GM19324 (cell line): Measurements from ENCODE around the gene CHMP5.

Experiments
- ATAC-seq: cut with Tn5 transposase; IDR thresholded peaks from one replicate; pipeline ENCODE4 v1.9.1; 2021; ENCODE audit warnings: mild to moderate bottlenecking, moderate library complexity; ENCODE audit not compliant: unreplicated experiment, low FRiP score

Gene CHMP5

GRCh38 chr9:33273266-33273971 is 8.6 kb downstream of the CHMP5 start:
- no peak for ATAC-seq

- ATAC-seq, result no peak
These were observed 9.1 kb downstream of the CHMP5 start for GRCh38 chr9:33273972-33274328.

- ATAC-seq, result no peak
These were observed 12.6 kb downstream of the CHMP5 start for GRCh38 chr9:33277484-33277883.

GRCh38 chr9:33285502-33285901 is 20.7 kb downstream of the CHMP5 start:
- ATAC-seq, result no peak

- ATAC-seq, result no peak
These were observed 22.2 kb downstream of the CHMP5 start for GRCh38 chr9:33287087-33287490.

GRCh38 chr9:33288235-33288634 is 23.4 kb downstream of the CHMP5 start:
- no peak for ATAC-seq

GRCh38 chr9:33288828-33289483 is 24.1 kb downstream of the CHMP5 start:
- ATAC-seq, result no peak

GRCh38 chr9:33289496-33289895 is 24.6 kb downstream of the CHMP5 start:
- ATAC-seq, result no peak

- ATAC-seq, result no peak
These were observed 25.0 kb downstream of the CHMP5 start for GRCh38 chr9:33289936-33290246.

- ATAC-seq, result peak; percentile 95
These were observed 25.6 kb downstream of the CHMP5 start, which contains the start of gene NFX1 for GRCh38 chr9:33290247-33291030. Gene NFX1, plus strand, starts transcription at chr9:33290516. Its CDS starts 57 bp downstream, at chr9:33290573.

GRCh38 chr9:33291031-33291397 is 26.2 kb downstream of the CHMP5 start:
- ATAC-seq, result no peak

GRCh38 chr9:33291901-33292300 is 27.1 kb downstream of the CHMP5 start:
- no peak for ATAC-seq

GRCh38 chr9:33293782-33294181 is 28.9 kb downstream of the CHMP5 start:
- ATAC-seq, result no peak

- no peak for ATAC-seq
These were observed 30.0 kb downstream of the CHMP5 start for GRCh38 chr9:33294670-33295432.

- ATAC-seq, result no peak
These were observed 30.7 kb downstream of the CHMP5 start for GRCh38 chr9:33295571-33295970.

GRCh38 chr9:33297432-33297831 is 32.6 kb downstream of the CHMP5 start:
- ATAC-seq, result peak; percentile 93

GRCh38 chr9:33300546-33300945 is 35.7 kb downstream of the CHMP5 start:
- no peak for ATAC-seq

- ATAC-seq, result no peak
These were observed 39.5 kb downstream of the CHMP5 start for GRCh38 chr9:33304362-33304761.

GRCh38 chr9:33306037-33306436 is 41.2 kb downstream of the CHMP5 start:
- ATAC-seq, result no peak

GRCh38 chr9:33307067-33307466 is 42.2 kb downstream of the CHMP5 start:
- ATAC-seq, result no peak

GRCh38 chr9:33309903-33310302 is 45.1 kb downstream of the CHMP5 start:
- ATAC-seq, result no peak
